NCI-H1048 (cell line): ENCODE data around the gene KRTAP4-12.
A peak's percentile ranks its signal among the peaks of the same experiment; 100 is the strongest.
"Not testable (repeated sequence)": the region's sequence is repeated elsewhere in the genome, so short reads cannot be mapped to it uniquely, and the experiment has no call there.

Experiments used
- DNase-seq: peaks from one replicate; lab custom pipeline; 2025; lab: John Stamatoyannopoulos, UW

KRTAP4-12 gene

DNA sequence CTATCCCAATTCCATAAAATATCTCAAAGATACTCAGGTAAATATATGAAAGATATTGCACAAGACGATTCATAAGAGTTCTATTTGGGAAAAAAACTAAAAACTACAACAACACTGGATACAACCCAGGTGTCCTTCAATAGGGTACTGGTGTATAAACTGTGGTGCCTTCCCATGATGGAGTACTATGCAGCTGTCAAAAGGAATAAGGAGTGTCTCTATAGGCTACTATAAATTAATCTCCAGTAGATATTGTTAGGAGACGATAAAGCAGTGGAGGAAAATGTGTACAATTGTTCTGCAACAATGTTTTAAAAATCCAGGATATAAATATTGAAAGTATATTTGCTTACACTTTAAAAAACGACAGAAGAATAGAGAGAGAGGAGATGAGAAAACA lies 2.4 kb upstream of the KRTAP4-12 start:
- no peak for DNase-seq

GRCh38 chr17:41125064-41125463 lies 1.1 kb upstream of the KRTAP4-12 start:
- no peak for DNase-seq

DNA sequence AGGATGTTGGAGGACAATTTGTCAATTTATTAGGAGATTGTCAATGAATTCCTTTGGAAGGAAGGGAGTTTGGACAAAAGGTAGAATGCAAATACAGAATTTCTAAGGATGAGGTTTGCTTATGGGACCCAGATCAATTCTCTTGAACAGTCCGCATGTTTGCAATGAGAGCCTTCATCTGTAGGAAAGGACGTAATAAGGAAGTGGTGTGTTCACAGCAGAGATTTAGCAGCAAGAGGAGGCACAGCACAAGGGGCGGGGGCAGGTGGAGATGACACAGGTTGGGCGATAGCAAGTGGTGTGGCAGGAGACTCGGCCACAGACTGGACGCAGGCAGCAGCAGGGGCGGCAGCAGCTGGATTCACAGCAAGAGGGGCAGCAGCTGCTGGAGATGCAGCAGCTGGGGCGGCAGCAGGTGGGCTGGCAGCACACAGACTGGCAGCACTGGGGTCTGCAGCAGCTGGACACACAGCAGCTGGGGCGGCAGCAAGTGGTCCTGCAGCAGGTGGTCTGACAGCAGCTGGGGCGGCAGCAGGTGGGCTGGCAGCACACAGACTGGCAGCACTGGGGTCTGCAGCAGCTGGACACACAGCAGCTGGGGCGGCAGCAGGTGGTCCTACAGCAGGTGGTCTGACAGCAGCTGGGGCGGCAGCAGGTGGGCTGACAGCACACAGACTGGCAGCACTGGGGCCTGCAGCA lies 541 bp downstream of the KRTAP4-12 start:
- not testable (repeated sequence) for DNase-seq

GRCh38 chr17:41121742-41122141 lies 2.2 kb downstream of the KRTAP4-12 start:
- no peak for DNase-seq

GRCh38 chr17:41119696-41120690 lies 4.0 kb downstream of the KRTAP4-12 start:
- DNase-seq: not testable (repeated sequence)

GRCh38 chr17:41118721-41119120 lies 5.3 kb downstream of the KRTAP4-12 start:
- DNase-seq: no peak

DNA sequence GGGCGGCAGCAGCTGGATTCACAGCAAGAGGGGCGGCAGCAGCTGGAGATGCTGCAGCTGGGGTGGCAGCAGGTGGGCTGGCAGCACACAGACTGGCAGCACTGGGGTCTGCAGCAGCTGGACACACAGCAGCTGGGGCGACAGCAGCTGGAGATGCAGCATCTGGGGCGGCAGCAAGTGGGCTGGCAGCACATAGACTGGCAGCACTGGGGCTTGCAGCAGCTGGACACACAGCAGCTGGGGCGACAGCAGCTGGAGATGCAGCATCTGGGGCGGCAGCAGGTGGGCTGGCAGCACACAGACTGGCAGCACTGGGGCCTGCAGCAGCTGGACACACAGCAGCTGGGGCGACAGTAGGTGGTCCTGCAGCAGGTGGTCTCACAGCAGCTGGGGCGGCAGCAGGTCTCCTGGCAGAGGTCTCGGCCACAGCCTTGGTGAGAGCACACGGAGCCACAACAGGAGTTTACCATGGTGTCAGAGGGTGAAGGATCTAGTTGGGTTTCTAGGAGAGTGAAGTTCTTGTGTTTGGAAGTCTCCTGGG lies 6.1 kb downstream of the KRTAP4-12 start, which contains the start of gene KRTAP4-11:
KRTAP4-11 (minus strand) TSS at position 528 of the 541 bp plus-strand sequence; CDS start at position 470, 58 bp downstream.
- DNase-seq: not testable (repeated sequence)

DNA sequence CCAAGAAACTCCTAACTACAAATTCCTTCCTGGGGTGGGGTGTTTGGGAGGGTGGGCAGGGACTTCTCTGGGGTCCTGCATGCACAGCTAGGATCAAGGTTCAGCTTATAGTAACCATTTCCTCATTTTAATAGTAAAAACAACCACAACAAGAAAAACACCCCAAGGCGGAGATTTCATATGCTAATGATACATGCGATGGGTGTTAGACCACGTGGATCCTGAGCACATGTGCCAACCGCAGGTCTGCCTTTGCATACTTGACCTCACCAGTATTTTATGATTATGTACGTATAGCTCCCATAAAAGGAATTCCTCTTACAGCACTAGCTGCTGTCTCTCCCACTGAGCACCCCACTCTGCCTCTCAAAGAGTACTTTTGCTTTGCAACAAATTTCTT lies 7.7 kb downstream of the KRTAP4-12 start:
- peak; percentile 47 for DNase-seq

DNA sequence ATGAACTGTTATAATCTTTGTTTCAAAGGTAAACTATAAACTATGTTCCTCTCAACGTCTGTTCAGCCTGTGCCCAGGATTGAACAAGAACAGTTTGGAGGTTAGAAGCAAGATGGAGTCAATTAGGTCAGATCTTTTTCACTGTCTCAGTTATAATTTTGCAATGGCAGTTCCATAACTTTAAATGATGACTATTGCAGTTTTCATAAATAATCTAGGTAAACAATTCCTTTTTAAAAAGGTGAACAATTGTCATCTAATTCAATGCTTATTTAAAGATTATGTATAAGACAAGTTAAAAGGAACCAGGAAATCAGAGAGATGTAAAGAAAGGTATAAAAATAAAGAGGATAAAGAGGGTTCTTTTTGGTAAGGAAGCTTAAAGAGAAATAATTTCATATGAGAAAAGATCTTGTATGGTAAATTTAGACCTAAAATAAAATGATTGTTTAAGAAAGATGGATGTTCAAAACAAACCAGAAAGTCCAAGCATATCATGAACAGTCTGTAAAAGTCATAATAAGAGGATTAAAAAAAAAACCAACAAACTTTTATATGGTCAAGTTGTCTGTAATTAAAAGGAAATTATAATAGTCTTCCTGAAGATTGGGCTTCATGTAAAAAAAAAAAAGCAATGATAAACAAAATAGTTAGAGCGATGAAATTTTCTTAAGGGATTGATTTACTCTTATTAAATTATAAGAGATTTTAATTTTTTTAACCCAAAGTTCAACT lies 12.7 kb downstream of the KRTAP4-12 start:
- no peak for DNase-seq

GRCh38 chr17:41108728-41109386 lies 15.1 kb downstream of the KRTAP4-12 start:
- not testable (repeated sequence) for DNase-seq

GRCh38 chr17:41107941-41108450 lies 16.0 kb downstream of the KRTAP4-12 start:
- DNase-seq: no peak

DNA sequence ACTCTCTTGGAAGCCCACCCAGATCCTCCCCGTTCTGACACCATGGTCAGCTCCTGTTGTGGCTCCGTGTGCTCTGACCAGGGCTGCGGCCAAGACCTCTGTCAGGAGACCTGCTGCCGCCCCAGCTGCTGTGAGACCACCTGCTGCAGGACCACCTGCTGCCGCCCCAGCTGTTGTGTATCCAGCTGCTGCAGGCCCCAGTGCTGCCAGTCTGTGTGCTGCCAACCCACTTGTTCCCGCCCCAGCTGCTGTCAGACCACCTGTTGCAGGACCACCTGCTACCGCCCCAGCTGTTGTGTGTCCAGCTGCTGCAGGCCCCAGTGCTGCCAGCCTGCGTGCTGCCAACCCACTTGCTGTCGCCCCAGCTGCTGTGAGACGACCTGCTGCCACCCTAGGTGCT lies 18.6 kb downstream of the KRTAP4-12 start, which contains the start of gene KRTAP4-9:
KRTAP4-9 (plus strand) TSS at position 43 of the 400 bp plus-strand sequence; CDS start at position 43, 0 bp downstream.
- DNase-seq: not testable (repeated sequence)

- not testable (repeated sequence) for DNase-seq
Measured at GRCh38 chr17:41104386-41105038, 19.5 kb downstream of the KRTAP4-12 start.

GRCh38 chr17:41103896-41104295 lies 20.1 kb downstream of the KRTAP4-12 start:
- DNase-seq: no peak

- DNase-seq: no peak
Measured at GRCh38 chr17:41101586-41102259, 22.3 kb downstream of the KRTAP4-12 start, which contains the start of gene KRTAP4-16. Gene KRTAP4-16 (minus strand): TSS chr17:41102209. CDS start chr17:41102209, 0 bp downstream.

GRCh38 chr17:41099682-41100480 lies 24.1 kb downstream of the KRTAP4-12 start:
- not testable (repeated sequence) for DNase-seq

- no peak for DNase-seq
Measured at GRCh38 chr17:41098481-41098880, 25.5 kb downstream of the KRTAP4-12 start.

DNA sequence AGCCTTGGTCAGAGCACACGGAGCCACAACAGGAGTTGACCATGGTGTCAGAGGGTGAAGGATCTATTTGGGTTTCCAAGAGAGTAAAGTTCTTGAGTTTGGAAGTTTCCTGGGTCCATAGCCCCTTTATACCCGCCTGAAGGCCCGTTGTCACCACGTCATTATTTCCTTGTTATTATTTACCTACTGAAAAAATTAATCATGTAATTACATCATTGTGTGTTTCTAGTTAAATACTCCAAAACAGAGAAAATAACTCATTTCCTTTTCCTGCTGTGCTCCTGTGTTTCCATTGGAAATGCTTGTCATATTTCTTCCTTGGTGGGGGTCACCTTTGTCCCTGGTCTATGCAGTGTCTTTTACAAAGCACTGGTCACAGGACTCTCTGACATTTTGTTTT lies 25.9 kb downstream of the KRTAP4-12 start, which contains the start of gene KRTAP4-8:
KRTAP4-8 (minus strand) TSS at position 101 of the 400 bp plus-strand sequence; CDS start at position 43, 58 bp downstream.
- DNase-seq: no peak
